Measurements from ENCODE around the gene SPTSSA. TPM values are rescaled to one million over a fixed set of nuclear protein-coding genes. Genes with fewer than 3 reads are reported as not detected.
"Not testable (repeated sequence)": the region's sequence is repeated elsewhere in the genome, so short reads cannot be mapped to it uniquely, and the experiment has no call there.

Gene SPTSSA
- total and polyA plus RNA-seq, 10 of the 15 experiments (the other 5 are each of a cell fraction or from before 2014, with no cell fraction given), result 9.3 to 37.7 (median 21.0) TPM

DNA sequence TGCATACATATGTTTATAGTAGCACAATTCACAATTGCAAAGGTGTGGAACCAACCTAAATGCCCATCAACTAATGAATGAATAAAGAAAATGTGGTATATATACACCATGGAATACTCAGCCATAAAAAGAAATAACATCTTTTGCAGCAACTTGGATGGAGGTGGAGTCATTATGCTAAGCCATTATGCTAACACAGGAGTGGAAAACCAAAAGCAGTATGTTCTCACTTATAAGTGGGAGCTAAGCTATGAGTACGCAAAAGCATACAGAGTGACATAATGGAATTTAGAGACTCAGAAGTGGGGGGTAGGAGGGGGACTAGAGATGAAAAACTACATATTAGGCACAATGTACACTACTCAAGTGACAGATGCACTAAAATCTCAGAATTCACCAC is 16.2 kb upstream of the SPTSSA start (continued):
- TF ChIP-seq, protein P1, sequence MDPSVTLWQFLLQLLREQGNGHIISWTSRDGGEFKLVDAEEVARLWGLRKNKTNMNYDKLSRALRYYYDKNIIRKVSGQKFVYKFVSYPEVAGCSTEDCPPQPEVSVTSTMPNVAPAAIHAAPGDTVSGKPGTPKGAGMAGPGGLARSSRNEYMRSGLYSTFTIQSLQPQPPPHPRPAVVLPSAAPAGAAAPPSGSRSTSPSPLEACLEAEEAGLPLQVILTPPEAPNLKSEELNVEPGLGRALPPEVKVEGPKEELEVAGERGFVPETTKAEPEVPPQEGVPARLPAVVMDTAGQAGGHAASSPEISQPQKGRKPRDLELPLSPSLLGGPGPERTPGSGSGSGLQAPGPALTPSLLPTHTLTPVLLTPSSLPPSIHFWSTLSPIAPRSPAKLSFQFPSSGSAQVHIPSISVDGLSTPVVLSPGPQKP (IDR thresholded peaks at IDR 0.05; ENCODE audit: low read depth, low read length), result no peak
- TF ChIP-seq, protein P2, sequence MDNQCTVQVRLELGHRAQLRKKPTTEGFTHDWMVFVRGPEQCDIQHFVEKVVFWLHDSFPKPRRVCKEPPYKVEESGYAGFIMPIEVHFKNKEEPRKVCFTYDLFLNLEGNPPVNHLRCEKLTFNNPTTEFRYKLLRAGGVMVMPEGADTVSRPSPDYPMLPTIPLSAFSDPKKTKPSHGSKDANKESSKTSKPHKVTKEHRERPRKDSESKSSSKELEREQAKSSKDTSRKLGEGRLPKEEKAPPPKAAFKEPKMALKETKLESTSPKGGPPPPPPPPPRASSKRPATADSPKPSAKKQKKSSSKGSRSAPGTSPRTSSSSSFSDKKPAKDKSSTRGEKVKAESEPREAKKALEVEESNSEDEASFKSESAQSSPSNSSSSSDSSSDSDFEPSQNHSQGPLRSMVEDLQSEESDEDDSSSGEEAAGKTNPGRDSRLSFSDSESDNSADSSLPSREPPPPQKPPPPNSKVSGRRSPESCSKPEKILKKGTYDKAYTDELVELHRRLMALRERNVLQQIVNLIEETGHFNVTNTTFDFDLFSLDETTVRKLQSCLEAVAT (IDR thresholded peaks at IDR 0.05), result no peak

DNA sequence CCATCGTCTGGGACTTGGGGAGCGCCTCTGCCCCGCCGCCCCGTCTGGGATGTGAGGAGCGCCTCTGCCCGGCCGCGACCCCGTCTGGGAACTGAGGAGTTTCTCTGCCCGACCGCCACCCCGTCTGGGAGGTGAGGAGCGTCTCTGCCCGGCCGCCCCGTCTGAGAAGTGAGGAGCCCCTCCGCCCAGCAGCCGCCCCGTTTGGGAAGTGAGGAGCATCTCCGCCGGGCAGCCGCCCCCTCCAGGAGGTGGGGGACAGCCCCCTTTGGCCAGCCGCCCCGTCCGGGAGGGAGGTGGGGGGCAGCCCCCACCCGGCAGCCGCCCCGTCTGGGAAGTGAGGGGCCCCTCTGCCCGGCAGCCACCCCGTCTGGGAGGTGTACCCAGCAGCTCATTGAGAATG is 14.0 kb upstream of the SPTSSA start:
- H3K27me3 ChIP-seq (replicated peaks in 1 of 2; ENCODE audit: control insufficient read depth in 2 of 2, insufficient read depth in 2 of 2, low read length in 1 of 2); ATAC-seq; SMC1A ChIA-PET (ENCODE audit: uncharacterized antibody, unreplicated experiment); H3K9me3 ChIP-seq (replicated peaks; ENCODE audit: control insufficient read depth, insufficient read depth, low read length); in situ Hi-C loops (cut with MboI); H2AFZ ChIP-seq (ENCODE audit: control insufficient read depth, low read depth, low read length); H3K27ac ChIP-seq (ENCODE audit: control insufficient read depth, insufficient read depth); POLR2A ChIA-PET; H3K9ac ChIP-seq (ENCODE audit: control insufficient read depth, insufficient read depth, low read length); H3K4me1 ChIP-seq (ENCODE audit: control insufficient read depth, insufficient read depth, low read length); FAIRE-seq; DNase-seq (ENCODE audit: low read depth, low spot score); RAD21 ChIA-PET (ENCODE audit: unreplicated experiment); H3K4me2 ChIP-seq (ENCODE audit: control insufficient read depth, insufficient read depth); H4K20me1 ChIP-seq (ENCODE audit: control insufficient read depth, insufficient read depth); CTCF ChIA-PET; H3K36me3 ChIP-seq (ENCODE audit: control insufficient read depth in 2 of 2, insufficient read depth in 2 of 2, low read length in 1 of 2); H3K79me2 ChIP-seq (ENCODE audit: control insufficient read depth, insufficient read depth, low read length); intact Hi-C loops (cut with micrococcal nuclease; ENCODE audit: unreplicated experiment); H3K4me3 ChIP-seq; BruUV-seq (replicated peaks): not testable (repeated sequence)
- WGBS (ENCODE audit: insufficient coverage, insufficient replicate concordance, low lambda C conversion rate, missing lambda C conversion rate), result 100% methylated on average over 1 of the region's 31 CpGs

DNA sequence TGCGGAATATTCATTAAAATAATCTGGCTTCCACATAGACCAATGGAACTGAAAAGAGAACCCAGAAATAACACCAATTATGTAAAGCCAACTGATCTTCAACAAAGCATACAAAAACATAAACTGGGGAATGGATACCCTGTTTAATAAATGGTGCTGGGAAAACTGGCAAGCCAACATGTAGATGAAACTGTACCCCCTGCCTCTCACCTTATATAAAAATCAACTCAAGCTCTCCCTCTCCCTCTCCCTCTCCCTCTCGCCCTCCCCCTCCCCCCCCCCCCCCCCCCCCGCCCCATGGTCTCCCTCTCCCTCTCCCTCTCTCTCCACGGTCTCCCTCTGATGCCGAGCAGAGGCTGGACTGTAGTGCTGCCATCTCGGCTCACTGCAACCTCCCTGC is 13.1 kb upstream of the SPTSSA start:
- ATAC-seq (no peak), FAIRE-seq (no peak), DNase-seq (ENCODE audit: low read depth, low spot score) (no peak)
- RAD21 ChIA-PET (ENCODE audit: unreplicated experiment), result no interaction called here
- in situ Hi-C loops (cut with MboI), result no loop called here
- H3K27me3 ChIP-seq (replicated peaks in 1 of 2; ENCODE audit: control insufficient read depth in 2 of 2, insufficient read depth in 2 of 2, low read length in 1 of 2), result no peaks in the 10 kb centered on the region; a peak in 1 of 4 replicates
- H3K27ac ChIP-seq (ENCODE audit: control insufficient read depth, insufficient read depth), result no peak overlapping the region
- H2AFZ ChIP-seq (ENCODE audit: control insufficient read depth, low read depth, low read length), result no peak overlapping the region
- H3K4me3 ChIP-seq, result no peak overlapping the region
- no peaks in the 10 kb centered on the region for H4K20me1 ChIP-seq (ENCODE audit: control insufficient read depth, insufficient read depth)
- no peaks in the 10 kb centered on the region for H3K9me3 ChIP-seq (replicated peaks; ENCODE audit: control insufficient read depth, insufficient read depth, low read length)
- no peak overlapping the region for H3K4me2 ChIP-seq (ENCODE audit: control insufficient read depth, insufficient read depth)
- CTCF ChIA-PET, result no interaction called here
- 33% methylated on average over 1 of the region's 6 CpGs for WGBS (ENCODE audit: insufficient coverage, insufficient replicate concordance, low lambda C conversion rate, missing lambda C conversion rate)
- no peaks in the 10 kb centered on the region for H3K36me3 ChIP-seq (ENCODE audit: control insufficient read depth in 2 of 2, insufficient read depth in 2 of 2, low read length in 1 of 2)
- no peak overlapping the region for H3K9ac ChIP-seq (ENCODE audit: control insufficient read depth, insufficient read depth, low read length)
- intact Hi-C loops (cut with micrococcal nuclease; ENCODE audit: unreplicated experiment), result no loop called here
- BruUV-seq (replicated peaks), result no TSS peak
- no peaks in the 10 kb centered on the region for H3K4me1 ChIP-seq (ENCODE audit: control insufficient read depth, insufficient read depth, low read length)
- SMC1A ChIA-PET (ENCODE audit: uncharacterized antibody, unreplicated experiment), result interaction anchor here (0.6 to 0.7 kb wide), 2 partner anchors 7 to 969 kb away, joined by 3 read pairs; no protein-coding TSS in a partner anchor
- no peaks in the 10 kb centered on the region for H3K79me2 ChIP-seq (ENCODE audit: control insufficient read depth, insufficient read depth, low read length)
- POLR2A ChIA-PET, result interaction anchor here (0.7 kb wide), 1 partner anchor 205 kb away, joined by 3 read pairs; no protein-coding TSS in a partner anchor
- TF ChIP-seq BCL11A (IDR thresholded peaks at IDR 0.05; ENCODE audit: low read depth, low read length) (no peak), ZNF274 (IDR thresholded peaks at IDR 0.05; ENCODE audit: insufficient read depth, insufficient read length) (no peak), MEF2A (IDR thresholded peaks at IDR 0.05; ENCODE audit: insufficient read depth, low read depth, low read length) (no peak), TARDBP (IDR thresholded peaks at IDR 0.05; ENCODE audit: borderline replicate concordance) (no peak), BACH1 (IDR thresholded peaks at IDR 0.05; ENCODE audit: borderline replicate concordance) (no peak), RFX5 (IDR thresholded peaks at IDR 0.05; ENCODE audit: low read depth, low read length) (no peak), CEBPB (IDR thresholded peaks at IDR 0.05; ENCODE audit: borderline replicate concordance in 1 of 2, low read depth in 2 of 2, low read length in 2 of 2) (no peak), MTA2 (IDR thresholded peaks at IDR 0.05; ENCODE audit: low read depth) (no peak)
- TF ChIP-seq, protein P1 (IDR thresholded peaks at IDR 0.05; ENCODE audit: low read depth, low read length), result no peak
